Heart right ventricle (tissue), 16 donors: Measurements from ENCODE around the gene PATL2. TPM values are rescaled to one million over a fixed set of nuclear protein-coding genes. Genes with fewer than 3 reads are reported as not detected.

Source experiments
- ATAC-seq, 8 donors: fragments of 200-7000 bp; cut with Tn5 transposase; one replicate each; pipeline ENCODE4 v1.9.1; 2020; ENCODE audit warnings: mild to moderate bottlenecking in 8 of 8, moderate library complexity in 8 of 8, moderate number of reproducible peaks in 1 of 8
- DNase-seq, 2 donors: peaks; one replicate each; pipeline ENCODE4 v3.0.0-alpha.2; 2020
- H3K27ac ChIP-seq, 10 donors: fragments of 200-600 bp; sonication (generic) in 2 of 10; one replicate each; pipeline versions ENCODE4 v1.5.0 to v1.8.0; 2020 to 2022; ENCODE audit warnings: mild to moderate bottlenecking in 3 of 10
- H3K27me3 ChIP-seq, 7 donors: fragments of 200-600 bp; one replicate each; pipeline ENCODE4 v1.8.0; 2021 to 2022; ENCODE audit warnings: mild to moderate bottlenecking in 2 of 7
- H3K36me3 ChIP-seq, 9 donors: fragments of 200-600 bp; sonication (generic) in 1 of 9; one replicate each; pipeline versions ENCODE4 v1.5.0 to v1.8.0; 2020 to 2022; ENCODE audit warnings: mild to moderate bottlenecking in 2 of 9
- H3K4me1 ChIP-seq, 9 donors: fragments of 200-600 bp; sonication (generic) in 1 of 9; one replicate each; pipeline versions ENCODE4 v1.5.0 to v1.8.0; 2020 to 2022; ENCODE audit warnings: mild to moderate bottlenecking in 4 of 9
- H3K4me3 ChIP-seq, 10 donors: fragments of 200-600 bp; sonication (generic) in 2 of 10; one replicate each; pipeline versions ENCODE4 v1.5.0 to v1.8.0; 2020 to 2022; ENCODE audit warnings: mild to moderate bottlenecking in 7 of 10, moderate library complexity in 2 of 10
- H3K9me3 ChIP-seq, 11 donors: fragments of 200-600 bp in 10 of 11; sonication (generic) in 2 of 11; one replicate each; pipeline versions ENCODE4 v1.5.0 to v1.8.0; 2013 to 2022; ENCODE audit warnings: mild to moderate bottlenecking in 2 of 11, control low read depth in 1 of 11, moderate library complexity in 1 of 11
- WGBS, 2 donors: extraction: QIAGEN DNeasy Blood & Tissue Kit; methylation state at CpG; one replicate each; pipeline ENCODE4 v1.1.7; 2013; ENCODE audit warnings: inconsistent platforms in 1 of 2; 5-methylcytosine and 5-hydroxymethylcytosine counted together
- intact Hi-C, 10 donors: fragments of 100-400 bp; cut with DNase I; formaldehyde crosslinking; loops; one replicate each; pipeline versions ENCODE4 v1.11.1 to v1.14.2; 2022
- polyA plus RNA-seq, 2 donors: library from polyadenylated mRNA; stranded (reverse); fragments of 200-250 nt; gene quantifications; one replicate each; pipeline ENCODE4 v1.2.3, GENCODE V29; 2013
- total RNA-seq, 10 donors: library from RNA; stranded (reverse); fragmentation: NEBNext Ultra II Directional in 3 of 10; extraction: Animal tissue kit (Norgen Biotek cat#: 25700) in 3 of 10; gene quantifications; one replicate each; pipeline versions ENCODE4 v1.2.1 to v1.2.4, GENCODE V29; 2021 to 2023
- TF ChIP-seq, protein P1 (sequence below), 9 donors: fragments of 200-600 bp; sonication (generic) in 2 of 9; IDR thresholded peaks; one replicate each; pipeline versions ENCODE4 v1.5.0 to v1.8.0; 2021 to 2022; ENCODE audit warnings: antibody characterized with exemption in 9 of 9, mild to moderate bottlenecking in 5 of 9, moderate library complexity in 1 of 9
- donor health status: Arrhythmogenic right ventricular cardiomyopathy.
- donor health status: ischemic (EF 13 %, LVEDD 7.1; RV severe dilation, severe dysfunction).
- donor health status: healthy with polysubstance abuse.
- donor health status: DM: no; HTN: yes; CAD: no.
- donor health status: DM: no; HTN: no; CAD: no.
- donor health status: ischemic (EF 25% LVEDD 6.9; RV normal size, moderate dysfunction).
- donor health status: ischemic (EF 25% LVEDD 5.7; RV mildly dilated, moderate dysfunction).
- donor health status: healthy.
- donor health status: DM: yes; HTN: yes; CAD: no.
- donor health status: Ischemic cardiomyopathy.
- donor health status: ischemic (EF 35%, LVEDD 5.7; RV mildly dilated, moderate dysfunction).
- donor health status: nonischemic (EF 11% LVEDD 7.7; RV severe dilation, severe dysfunction).
- donor health status: DM: yes; HTN: yes; CAD: no.
- donor health status: PGD.
- donor health status: ischemic (EF 29% LVEDD 5.4; RV normal size, mild dysfunction).
- donor health status: nonischemic (EF 23%, LVEDD 6.1; RV moderate dilation, normal function).

Gene PATL2
- total and polyA plus RNA-seq, 12 donors = 0.33 to 8.6 (median 2.7) TPM

DNA sequence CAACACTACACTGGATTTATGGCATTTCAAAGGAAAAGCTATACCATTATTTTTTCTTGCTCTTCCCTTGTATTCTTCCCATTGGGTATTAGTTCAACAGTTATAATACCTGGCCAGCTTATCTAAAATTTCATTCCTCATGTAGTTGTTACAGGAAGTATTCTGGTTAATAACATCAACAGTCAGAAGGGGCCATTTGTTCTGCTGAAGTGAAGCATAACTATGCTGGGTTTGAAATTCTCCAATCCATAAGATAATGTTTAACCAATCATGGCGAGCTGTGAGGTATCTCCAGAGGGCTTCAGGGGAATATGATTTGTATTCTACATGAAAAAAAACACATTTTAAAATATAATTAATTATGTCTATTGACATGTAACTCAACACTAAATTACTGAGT is 91.0 kb downstream of the PATL2 start:
- intact Hi-C loops = no loop called here
- no peaks in the 10 kb centered on the region for H3K9me3 ChIP-seq
- H3K27me3 ChIP-seq = no peaks in the 10 kb centered on the region
- peaks cover 0 to 100% (median 44%) of the 10 kb centered on the region in 9 donors for H3K36me3 ChIP-seq
- TF ChIP-seq, protein P1, sequence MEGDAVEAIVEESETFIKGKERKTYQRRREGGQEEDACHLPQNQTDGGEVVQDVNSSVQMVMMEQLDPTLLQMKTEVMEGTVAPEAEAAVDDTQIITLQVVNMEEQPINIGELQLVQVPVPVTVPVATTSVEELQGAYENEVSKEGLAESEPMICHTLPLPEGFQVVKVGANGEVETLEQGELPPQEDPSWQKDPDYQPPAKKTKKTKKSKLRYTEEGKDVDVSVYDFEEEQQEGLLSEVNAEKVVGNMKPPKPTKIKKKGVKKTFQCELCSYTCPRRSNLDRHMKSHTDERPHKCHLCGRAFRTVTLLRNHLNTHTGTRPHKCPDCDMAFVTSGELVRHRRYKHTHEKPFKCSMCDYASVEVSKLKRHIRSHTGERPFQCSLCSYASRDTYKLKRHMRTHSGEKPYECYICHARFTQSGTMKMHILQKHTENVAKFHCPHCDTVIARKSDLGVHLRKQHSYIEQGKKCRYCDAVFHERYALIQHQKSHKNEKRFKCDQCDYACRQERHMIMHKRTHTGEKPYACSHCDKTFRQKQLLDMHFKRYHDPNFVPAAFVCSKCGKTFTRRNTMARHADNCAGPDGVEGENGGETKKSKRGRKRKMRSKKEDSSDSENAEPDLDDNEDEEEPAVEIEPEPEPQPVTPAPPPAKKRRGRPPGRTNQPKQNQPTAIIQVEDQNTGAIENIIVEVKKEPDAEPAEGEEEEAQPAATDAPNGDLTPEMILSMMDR (IDR thresholded peaks at IDR 0.05) = no peak
- DNase-seq (no peak), ATAC-seq (no peak)
- H3K4me1 ChIP-seq = peaks cover 0 to 5% (median 0%) of the 10 kb centered on the region in 9 donors
- H3K4me3 ChIP-seq = no peak overlapping the region
- 95 to 100% methylated on average over 1 of the region's 1 CpG for WGBS, 2 donors
- no peak overlapping the region for H3K27ac ChIP-seq

DNA sequence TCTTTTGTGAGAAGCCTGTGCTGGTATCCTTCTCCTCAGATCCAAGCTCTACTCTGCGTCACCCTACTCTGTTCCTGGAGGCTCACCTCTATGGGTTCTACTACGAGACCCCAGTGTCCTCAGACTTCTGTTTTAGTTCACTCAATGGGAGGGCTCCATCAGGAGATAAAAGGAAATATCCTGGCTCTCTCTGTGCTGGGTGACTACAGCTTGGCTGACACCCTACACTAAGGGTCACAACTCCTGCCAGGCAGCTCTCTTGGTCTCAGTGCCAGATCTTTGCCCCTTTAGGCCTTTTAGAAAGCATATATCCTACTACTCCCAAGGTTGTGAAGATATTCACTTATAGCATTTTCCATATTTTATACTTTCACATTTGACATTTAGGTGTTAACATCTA is 94.1 kb downstream of the PATL2 start:
- 90 to 95% methylated on average over 2 of the region's 2 CpGs for WGBS, 2 donors
- ATAC-seq (peak in 3 of 8 donors; percentile 37 to 65 (median 51)), DNase-seq (no peak)
- TF ChIP-seq, protein P1 (IDR thresholded peaks at IDR 0.05) = no peak
- Histone ChIP-seq H3K27ac (no peak overlapping the region), H3K4me3 (no peak overlapping the region), H3K4me1 (peaks cover 0 to 5% (median 0%) of the 10 kb centered on the region in 9 donors), H3K27me3 (no peaks in the 10 kb centered on the region), H3K36me3 (peaks cover 0 to 100% (median 54%) of the 10 kb centered on the region in 9 donors), H3K9me3 (no peaks in the 10 kb centered on the region)
- intact Hi-C loops = no loop called here

Other genes starting within 250 kb of the PATL2 start
- 100 to 1,000 TPM in 1 of 10 donors, 10 to 100 TPM in 9; 64.5 to 105 (median 81.4) TPM for gene EIF3J, start 174.2 kb downstream of the PATL2 start, total RNA-seq
- gene EIF3J, start 174.2 kb downstream of the PATL2 start, polyA plus RNA-seq = 10 to 100 TPM; 30.4 to 86.6 TPM
- 10 to 100 TPM; 43.6 to 63.4 (median 52.7) TPM for gene SPG11, start 47.7 kb downstream of the PATL2 start, total RNA-seq
- 10 to 100 TPM; 17.4 to 43.7 TPM for gene SPG11, start 47.7 kb downstream of the PATL2 start, polyA plus RNA-seq
- gene B2M, start 194 bp upstream of the PATL2 start, total RNA-seq = 1,000 to 10,000 TPM in 6 of 10 donors, 100 to 1,000 TPM in 4; 782 to 5,382 (median 1,085) TPM
- 1,000 to 10,000 TPM in 1 of 2 donors, 100 to 1,000 TPM in 1; 833 to 1,897 TPM for gene B2M, start 194 bp upstream of the PATL2 start, polyA plus RNA-seq
- 100 to 1,000 TPM in 1 of 10 donors, 10 to 100 TPM in 9; 58.3 to 146 (median 70.4) TPM for gene TRIM69, start 25.2 kb upstream of the PATL2 start, total RNA-seq
- 10 to 100 TPM; 25.2 to 35.0 TPM for gene TRIM69, start 25.2 kb upstream of the PATL2 start, polyA plus RNA-seq
- not detected for gene TERB2, start 245.4 kb upstream of the PATL2 start, total RNA-seq
- gene TERB2, start 245.4 kb upstream of the PATL2 start, polyA plus RNA-seq = not detected